Left forelimb (tissue), 1 donor: ENCODE data around the gene TSPAN17.
A peak's percentile ranks its signal among the peaks of the same experiment; 100 is the strongest.
"Not testable (repeated sequence)": the region's sequence is repeated elsewhere in the genome, so short reads cannot be mapped to it uniquely, and the experiment has no call there.

ENCODE experiments used
- DNase-seq: peaks from one replicate; pipeline ENCODE4 v3.0.0-alpha.2; 2018; ENCODE audit warnings: low spot score

The TSPAN17 gene, protein sequence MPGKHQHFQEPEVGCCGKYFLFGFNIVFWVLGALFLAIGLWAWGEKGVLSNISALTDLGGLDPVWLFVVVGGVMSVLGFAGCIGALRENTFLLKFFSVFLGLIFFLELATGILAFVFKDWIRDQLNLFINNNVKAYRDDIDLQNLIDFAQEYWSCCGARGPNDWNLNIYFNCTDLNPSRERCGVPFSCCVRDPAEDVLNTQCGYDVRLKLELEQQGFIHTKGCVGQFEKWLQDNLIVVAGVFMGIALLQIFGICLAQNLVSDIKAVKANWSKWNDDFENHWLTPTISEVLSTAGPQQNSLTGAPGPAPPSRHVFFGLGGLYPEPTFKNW

DNA sequence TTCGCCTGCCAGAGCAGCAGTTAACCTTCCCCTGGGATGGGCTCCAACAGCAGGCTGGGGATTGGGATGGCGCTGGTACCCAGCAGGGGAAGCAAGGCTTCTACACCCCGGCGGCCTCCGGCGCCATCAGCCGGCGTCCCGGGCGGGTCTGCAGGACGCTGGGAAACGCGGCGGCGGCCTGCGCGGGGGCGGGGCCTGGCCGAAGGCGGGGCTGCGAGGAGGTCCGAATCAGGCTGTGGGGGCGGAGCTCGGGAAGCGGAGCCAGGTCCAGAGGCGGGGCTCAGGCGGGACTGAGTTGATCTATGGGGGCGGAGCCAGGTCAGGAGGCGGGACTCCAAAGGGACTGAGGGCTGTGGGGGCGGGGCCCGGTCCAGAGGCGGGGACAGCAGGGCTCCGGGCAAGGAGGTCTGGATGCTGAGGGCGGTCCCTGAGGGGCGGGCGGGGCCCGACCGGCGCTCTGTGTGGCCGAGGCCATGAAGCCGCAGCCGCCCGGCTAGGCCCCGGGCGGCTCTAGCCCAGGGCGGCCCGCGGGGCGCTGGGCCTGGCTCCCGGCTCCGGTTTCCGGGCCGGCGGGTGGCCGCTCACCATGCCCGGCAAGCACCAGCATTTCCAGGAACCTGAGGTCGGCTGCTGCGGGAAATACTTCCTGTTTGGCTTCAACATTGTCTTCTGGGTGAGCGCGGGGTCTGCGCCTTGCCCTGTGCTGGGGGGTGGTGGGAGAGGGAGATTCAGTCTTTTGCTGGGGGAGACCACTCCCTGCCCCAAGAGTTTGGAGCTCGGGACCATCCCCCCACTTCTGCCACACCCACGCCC is at the start of gene TSPAN17:
Gene TSPAN17 (plus strand): TSS at position 455 of the 813 bp plus-strand sequence. CDS start 132 bp downstream, at position 587.
- DNase-seq = peak; percentile 100

DNA sequence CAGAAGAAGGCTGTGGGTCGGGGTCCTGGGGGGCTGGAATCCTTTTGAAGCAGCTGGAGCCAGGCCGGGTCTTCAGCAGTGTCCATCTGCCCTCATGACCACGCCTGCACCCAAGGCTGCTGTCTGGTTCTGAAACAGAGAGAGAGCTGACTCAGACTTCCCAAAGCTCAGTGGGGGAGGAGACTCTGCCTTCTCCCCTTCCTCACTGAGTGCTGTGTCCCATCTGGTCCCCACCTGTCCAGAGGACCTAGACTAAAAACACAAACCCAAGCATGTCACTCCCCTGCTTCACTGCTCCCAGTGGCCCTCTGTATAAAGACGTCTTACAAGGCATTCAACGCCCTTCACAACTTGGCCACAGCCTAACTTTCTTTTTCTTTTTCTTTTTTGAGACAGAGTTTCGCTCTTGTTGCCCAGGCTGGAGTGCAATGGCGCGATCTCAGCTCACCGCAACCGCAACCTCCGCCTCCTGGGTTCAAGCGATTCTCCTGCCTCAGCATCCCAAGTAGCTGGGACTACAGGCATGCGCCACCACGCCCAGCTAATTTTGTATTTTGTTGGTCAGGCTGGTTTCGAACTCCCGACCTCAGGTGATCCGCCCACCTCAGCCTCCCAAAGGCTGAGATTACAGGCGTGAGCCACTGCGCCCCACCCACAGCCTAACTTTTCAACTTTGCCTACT is 47.4 kb upstream of the TSPAN17 start:
- not testable (repeated sequence) for DNase-seq

DNA sequence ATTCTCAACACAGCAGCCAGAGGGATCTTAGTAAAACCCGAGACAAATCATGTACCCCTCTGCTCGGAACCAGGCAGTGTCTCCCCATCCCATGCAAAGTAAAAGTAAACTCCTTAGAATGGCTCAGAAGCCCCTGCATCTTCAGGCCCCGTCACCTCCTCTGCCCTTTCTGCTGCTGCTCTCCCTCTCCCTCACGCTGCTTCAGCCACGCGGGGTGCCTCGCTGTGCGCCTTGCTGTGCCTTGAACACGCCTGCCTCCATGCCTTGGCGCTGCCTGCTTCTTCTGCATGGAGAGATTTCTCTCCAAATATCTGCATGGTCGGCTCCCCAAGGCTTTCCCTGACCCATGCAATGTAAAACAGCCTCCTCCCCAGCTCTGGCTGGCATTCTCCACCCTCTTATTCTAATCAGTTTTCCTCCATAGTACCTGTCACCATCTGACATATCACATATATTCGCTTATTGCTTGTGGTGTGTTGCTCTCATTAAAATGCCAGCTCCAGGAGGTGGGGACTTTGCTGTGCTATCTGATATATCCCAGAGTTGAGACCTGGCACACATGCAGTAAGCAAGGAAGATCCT is 45.3 kb upstream of the TSPAN17 start:
- DNase-seq = no peak

DNA sequence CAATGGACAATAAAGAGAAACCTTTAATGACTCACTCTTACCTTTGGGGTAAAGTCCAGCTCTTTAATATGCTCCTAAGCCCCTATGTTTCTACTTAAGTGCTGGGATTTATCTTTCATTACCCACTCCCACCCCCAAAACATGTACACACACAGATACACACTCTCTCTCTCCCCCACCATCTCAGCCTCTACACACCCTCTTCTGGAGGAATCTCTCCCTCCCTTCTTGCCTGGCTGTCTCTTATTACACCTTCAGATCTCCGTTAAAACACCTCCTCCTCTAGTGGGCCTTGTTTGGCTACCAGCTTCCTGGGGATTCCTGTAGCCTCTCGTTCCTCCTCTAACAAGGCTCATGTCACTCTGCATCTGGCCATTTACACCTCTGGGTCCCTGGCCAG is 44.2 kb upstream of the TSPAN17 start:
- DNase-seq = no peak

DNA sequence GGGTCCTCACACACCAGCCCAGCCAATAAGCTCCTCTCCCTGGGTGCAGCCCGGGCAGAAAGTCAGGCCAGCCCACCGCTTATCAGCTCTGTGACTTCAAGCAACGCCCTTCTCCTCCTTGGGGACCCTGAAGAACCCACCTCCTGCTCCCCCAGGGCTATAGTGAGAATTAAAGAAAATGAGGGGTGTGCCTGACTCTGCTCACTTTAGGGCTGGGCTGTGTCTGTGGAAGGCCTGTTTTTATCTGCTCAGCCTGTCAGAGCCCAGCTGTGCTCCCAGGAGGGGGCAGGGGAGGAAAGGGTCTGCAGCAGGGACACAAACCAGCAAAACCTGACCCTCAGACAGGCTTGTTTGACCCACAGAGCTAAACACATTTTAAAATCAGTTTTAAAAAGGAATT is 41.3 kb upstream of the TSPAN17 start:
- no peak for DNase-seq

DNA sequence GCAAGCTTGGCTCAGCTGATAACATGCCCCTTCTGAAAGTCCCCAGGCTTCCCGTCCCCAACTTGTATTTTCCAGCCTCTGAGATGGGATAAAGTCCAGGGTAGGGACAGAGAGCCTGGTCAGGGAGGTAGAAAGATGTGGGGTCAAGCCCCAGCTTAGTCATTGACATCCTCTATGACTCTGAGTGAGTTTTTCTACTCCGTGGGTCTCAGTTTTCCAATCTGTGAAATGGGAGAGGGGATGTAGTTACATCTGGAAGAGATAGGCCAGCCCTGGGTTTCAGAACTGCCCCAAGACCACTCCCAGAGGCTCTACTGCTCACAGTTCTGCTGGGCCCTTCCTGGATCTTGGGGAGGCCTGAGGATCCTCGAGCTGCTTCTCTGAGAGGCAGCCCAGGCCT is 40.4 kb upstream of the TSPAN17 start:
- DNase-seq = no peak

DNA sequence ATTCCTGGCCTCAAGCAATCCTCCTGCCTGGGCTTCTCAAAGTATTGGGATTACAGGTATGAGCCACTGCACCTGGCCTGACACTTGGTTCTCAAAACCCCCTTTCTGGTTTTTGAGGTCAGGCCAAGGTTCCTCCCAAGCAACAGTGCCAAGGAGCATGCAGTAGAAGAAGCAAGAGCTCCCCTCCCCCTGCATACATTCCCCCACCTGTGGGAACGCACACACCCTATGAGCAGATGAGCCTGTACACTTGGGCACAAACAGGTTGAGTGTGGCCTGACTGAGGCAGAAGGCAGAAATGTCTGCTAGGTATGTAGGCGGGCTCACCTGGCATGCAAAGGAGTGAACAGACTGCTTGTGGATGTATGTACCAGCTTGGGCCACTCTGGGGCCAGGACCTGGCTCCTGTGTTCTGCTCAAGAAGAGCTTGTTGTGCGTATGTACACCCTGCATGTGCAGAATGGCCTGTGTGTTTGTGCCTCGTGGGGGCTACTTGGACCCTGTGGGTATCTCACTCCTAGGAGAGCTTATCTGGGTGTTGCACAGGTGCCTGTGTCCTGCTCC is 39.1 kb upstream of the TSPAN17 start:
- DNase-seq = no peak

DNA sequence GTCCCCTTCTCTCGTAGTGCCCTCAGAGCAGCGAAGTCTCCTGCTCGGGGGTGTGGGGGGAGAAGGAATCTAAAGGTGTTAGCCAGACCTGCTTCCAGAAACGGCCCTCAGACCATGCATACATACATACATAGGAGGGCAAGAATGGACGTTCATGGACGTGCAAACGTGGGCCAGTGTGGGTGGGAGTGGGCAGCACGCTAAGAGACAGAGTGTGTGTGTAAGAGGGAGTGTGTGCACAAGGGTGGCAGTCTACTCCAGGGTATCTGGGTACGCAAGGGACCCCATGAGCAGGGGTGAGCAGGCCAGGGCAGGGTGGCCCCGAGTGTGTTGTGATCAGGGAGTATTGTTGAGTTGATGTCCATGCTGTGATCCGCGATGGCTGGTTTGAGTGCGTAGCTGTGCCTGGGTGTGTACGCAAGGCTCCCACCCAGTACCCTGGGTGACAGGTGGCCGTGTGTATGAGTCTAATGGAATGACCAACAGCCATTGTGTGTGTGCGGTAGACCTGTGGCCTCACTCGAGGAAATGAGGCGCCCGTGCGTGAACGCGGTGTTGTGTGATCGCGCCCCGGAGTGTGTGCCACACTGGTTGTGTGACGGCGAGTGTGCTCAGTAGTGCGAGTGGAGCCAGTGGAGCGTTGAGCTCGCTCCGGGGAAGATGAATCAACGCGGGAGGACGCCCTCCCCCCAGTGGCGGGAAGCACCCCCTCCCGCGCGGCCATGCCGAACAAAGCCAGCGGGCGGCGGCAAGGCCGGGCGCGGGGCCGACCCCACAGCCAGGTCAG is 38.2 kb upstream of the TSPAN17 start:
- DNase-seq = no peak

DNA sequence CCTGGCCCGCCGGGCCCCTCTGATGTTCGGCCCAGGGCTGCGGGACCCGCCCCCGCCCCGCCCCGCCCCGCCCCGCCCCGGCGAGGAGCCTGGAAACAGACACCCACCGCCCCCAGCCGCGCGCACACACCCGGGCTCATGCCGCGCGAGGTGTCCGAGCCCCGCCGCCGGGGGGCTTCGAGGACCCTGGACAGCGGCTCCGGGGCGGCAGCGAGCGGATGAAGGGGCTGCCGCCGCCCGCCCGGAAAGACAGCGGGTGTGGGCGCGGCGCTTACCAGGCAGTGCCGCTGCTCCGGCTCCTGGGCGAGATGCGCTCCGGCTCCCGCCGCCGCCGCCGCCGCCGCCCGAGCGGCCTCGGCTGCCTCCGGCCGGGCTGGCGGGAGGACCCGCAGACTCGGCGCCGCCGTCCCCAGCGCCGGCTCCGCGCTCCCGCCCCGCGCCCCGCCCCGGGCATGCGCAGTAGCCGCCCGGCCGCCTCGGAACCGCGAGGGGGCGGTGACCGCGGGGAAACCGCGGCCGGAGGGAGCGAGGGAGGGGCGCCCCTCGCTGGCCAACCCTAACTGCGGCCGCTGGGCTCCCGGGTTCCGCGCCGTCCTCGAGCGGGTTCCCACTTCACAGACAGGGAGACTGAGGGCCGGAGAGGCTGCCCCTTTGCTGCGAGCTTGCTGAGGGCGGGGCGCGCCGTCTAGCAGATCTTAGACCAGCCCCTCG is 37.4 kb upstream of the TSPAN17 start, which contains the start of gene GPRIN1:
Gene GPRIN1 (minus strand): TSS at position 433 of the 711 bp plus-strand sequence. CDS start 10,322 bp downstream, outside the sequence.
- peak; percentile 79 for DNase-seq

DNA sequence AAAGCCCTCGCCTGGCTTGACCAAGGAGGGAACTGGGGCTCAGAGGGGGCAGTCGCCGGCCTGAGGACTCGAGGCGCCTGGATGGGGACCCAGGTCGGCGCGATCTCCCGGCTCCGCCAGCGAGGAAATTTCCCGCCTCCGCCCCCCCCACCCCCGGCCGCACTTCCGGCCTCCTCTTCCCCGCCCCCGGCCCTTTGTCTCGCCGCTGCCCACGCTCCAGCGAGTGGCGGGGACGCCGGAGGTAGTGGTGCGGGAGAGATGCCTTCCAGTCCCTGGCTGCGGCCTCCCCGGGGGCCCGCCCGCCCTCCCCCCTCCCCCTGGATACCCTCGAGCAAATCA is 36.9 kb upstream of the TSPAN17 start:
- DNase-seq = no peak

DNA sequence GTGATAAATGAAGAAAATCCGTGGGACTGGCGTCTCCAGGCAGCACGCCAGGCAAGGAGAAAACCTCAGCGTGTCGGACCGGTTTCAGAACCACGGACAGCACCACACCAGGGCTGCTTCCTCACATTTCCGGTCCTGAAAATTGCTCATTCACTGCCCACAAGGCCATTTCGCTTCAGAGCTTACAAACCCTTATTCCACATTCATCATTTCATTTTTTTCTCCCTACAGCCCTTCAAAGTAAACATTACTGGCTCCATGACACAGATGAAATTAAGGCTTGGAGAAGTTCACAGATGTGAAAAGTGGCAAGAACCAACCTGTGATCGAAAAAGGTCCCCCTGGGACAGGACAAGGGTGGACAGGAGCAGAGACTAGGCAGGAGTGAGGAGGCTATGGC is 35.8 kb upstream of the TSPAN17 start:
- DNase-seq = peak; percentile 81

DNA sequence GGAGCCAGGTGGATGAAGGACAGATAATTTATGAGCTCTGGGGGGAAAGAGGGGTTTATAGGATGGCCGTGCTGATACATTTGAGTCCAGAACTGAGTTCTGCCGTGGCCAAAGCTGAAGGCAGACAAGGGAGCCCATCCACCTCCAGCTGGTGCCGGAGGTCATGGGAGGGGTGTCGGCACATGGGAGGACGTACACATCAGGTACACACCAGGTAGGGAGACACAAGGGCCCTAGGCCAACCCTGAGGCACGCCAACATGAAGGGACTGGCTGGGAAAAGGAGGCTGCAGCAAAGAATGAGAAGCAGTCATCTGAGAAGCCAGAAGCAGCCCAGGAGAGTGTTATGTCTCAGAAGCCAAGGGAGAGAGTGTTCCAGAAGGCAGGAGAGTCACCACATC is 35.3 kb upstream of the TSPAN17 start:
- no peak for DNase-seq

DNA sequence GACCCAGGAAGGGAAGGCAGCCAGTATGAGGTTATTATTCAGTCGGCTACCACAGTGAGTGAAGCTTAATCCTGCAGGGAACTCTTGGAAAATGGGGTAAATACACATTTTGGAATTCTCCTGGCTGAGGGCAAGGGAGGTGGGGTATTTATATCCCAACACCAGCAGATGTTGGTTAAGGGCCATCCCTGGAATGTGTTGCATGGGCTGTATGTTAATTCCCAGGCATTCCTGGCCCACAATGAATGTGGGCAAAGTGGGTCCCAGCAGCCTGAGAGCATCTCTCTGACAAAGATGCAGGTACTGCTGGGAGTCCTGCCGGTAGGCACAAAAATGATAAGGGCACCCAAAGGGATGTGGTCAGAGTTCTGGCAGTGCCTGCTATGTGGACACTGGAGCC is 34.4 kb upstream of the TSPAN17 start:
- DNase-seq = no peak

DNA sequence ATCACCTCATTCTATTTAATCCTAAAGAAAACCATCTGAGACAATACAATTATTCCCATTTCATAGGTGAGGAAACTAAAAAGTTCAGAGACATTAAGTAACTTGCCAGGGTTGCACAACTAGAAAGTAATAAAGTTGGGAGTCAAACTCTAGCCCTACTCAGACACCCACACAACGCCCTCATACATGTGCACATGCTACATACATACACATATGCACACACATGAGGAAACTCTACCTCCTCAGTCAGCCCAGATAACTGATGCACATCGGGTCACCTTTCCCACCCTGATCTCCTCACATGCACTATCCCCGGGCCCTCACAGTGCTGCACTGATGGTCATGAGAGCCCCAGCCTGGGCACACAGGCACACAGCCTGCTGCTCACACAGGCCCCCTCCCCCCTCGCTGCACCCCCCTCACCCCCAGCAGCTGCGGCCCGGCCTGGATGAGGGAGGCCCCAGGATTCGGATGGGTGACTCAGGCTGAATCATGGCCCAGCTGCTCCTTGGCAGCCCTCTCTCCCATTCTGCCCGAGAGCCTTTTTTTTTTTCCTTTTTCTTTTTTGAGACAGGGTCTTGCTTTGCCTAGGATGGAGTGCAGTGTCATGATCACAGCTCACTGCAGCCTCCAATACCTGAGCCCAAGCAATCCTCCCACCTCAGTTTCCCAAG is 32.3 kb upstream of the TSPAN17 start:
- DNase-seq = no peak

DNA sequence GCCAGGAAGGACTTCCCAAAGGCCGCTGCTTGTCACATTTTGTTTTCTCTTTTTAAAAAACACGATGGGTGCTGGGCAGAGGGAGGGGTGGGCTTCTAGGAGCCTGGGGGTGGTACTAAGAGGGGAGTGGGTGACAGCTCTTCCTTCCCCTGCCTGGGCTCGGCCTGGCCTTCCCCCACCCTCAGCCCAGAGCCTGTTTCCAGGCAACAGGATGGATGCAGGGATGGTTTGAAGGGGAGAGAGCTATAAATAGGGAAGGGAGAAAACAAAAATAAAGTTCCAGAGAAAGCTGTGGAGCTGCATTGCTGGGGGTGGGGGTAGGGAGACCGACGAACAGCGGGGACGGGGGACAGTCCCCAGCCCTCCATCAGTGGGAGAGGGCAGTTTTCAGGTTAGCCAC is 30.8 kb upstream of the TSPAN17 start:
- no peak for DNase-seq

DNA sequence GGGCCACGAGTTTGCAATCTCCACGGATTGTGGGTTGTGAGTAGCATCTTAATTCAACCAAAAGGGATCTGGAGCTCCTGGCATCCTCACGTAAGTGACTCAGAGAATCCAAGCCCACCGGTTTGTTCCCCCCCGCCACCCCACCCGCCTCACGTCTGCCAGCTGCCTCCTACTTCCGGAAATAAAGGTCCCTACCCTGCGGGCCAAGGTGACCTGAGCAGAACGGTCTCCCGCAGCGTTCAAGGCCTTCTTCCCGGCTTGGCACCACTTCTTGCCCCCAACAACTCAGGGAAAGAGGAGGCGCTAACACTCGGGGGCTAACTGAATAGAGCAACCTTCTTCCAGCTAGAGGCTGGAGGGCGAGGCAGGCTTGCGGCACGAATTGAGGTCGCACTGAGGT is 28.5 kb upstream of the TSPAN17 start:
- no peak for DNase-seq

DNA sequence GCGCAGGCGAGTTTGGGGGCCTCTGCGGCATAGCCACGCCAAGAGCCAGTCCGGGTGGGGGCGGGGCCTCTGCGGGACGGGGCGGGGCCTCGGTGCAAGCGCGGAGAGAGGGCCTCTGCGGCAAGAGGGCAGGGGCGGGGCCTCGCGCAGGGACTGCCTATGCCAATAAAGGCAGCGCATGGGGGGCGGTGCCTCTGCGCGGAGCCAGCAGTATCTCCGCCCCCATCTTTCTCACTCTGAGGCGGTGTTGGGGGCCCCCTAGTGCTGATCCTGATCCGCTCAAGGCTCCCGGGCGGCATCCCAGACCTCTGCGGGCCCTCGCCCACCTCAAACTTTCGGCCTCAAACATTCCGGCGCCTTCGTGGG is 28.1 kb upstream of the TSPAN17 start:
- DNase-seq = no peak

DNA sequence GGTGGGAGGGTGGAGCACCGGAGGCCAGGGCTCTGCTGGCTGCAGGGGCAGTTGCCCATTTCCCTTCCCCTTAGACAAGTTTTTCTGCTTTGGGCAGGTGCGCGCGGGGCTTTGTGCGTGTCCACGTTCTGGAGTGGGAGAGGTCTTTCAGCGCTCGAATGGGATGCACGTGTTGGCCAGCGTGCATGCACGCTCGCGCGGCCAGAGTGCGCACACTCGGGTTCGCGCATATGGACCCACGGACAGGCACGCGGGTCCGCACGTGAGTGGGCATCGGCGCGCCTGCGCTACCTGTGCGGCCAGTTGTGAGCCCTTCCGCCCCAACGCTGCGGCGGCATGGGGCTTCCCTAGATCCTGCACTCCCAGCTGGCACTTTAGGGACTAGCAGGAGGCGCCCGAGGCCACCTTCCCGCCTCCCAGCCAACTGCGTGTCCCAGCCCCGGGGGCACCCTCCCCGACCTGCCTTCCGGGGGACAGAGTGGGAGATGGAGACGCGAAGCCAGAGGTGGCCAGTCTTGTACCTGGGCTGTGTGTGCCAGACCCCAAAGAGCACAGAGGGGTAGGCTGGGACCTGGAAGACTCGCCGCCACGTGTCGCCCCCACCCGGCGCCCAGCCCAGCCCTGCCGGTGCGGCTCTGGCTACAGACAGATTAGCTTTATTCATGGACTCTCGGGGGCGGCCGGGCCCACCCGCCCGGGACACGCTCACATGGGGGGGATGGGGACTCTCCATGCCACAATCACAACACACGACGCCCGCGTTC is 27.5 kb upstream of the TSPAN17 start:
- DNase-seq = no peak

DNA sequence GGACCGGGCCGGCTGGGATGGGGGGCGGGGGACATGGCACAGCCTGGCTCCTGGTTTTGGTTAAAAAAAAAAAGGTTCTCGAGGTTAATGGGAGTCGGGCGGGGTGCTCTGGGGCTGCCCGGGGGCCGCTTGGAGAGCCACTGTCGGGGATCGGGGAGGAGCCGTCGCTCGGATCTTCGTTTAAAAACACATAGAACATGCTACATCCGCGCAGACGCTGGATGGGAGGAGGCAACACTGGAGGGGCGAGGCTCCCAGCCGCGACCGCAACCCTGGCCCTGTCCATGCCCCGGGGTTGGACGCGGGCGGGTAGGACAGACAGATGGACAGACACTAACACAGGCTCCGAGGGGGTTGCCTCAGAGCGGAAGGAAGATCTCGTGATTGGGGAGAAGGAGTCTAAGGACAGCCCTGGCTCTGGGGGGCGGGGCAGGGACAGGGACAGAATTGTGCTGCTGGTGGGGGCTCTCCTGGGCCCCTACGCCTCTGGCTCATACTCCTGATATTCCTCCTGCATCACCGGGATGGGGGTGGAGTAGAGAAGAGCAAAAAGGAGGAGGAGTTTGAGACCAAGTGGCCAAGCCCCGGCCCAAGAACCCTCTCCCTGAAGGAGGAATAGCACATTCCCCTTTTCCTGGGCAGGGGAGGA is 26.8 kb upstream of the TSPAN17 start:
- no peak for DNase-seq
